Pancreas (tissue), 10 donors: Measurements from ENCODE around the gene SUFU. TPM values are rescaled to one million over a fixed set of nuclear protein-coding genes. Genes with fewer than 3 reads are reported as not detected.
A peak's percentile ranks its signal among the peaks of the same experiment; 100 is the strongest.

Experiments used
- ATAC-seq, 4 donors: fragments of 200-7000 bp; cut with Tn5 transposase; one replicate each; pipeline versions ENCODE4 v1.8.0 to v1.9.1; 2020; ENCODE audit warnings: mild to moderate bottlenecking in 4 of 4, moderate library complexity in 4 of 4
- DNase-seq, 6 donors: peaks; one replicate each; pipeline ENCODE4 v3.0.0-alpha.2; 2020
- FAIRE-seq: peaks from 2 replicates; lab custom pipeline; 2012; peaks lifted over from hg19 to GRCh38; lab: Jason Lieb, UNC
- H3K27ac ChIP-seq, 4 donors: fragments of 200-600 bp; sonication (generic); 1 replicate in 3 of 4; 2 replicates in 1 of 4; pipeline versions ENCODE4 v1.5.0 to v1.8.0; 2020
- H3K27me3 ChIP-seq, 4 donors: fragments of 200-600 bp; one replicate each; pipeline ENCODE4 v1.8.0; 2021
- H3K36me3 ChIP-seq, 3 donors: fragments of 200-600 bp; sonication (generic) in 1 of 3; one replicate each; pipeline versions ENCODE4 v1.5.0 to v1.8.0; 2020 to 2021
- H3K4me1 ChIP-seq, 3 donors: fragments of 200-600 bp; one replicate each; pipeline ENCODE4 v1.8.0; 2021
- H3K4me3 ChIP-seq, 4 donors: fragments of 200-600 bp; sonication (generic) in 2 of 4; one replicate each; pipeline versions ENCODE4 v1.5.0 to v1.8.0; 2020 to 2021
- H3K9me3 ChIP-seq, 4 donors: fragments of 200-600 bp; one replicate each; pipeline ENCODE4 v1.8.0; 2021
- WGBS, 2 donors: extraction: QIAGEN DNeasy Blood & Tissue Kit; methylation state at CpG; one replicate each; pipeline ENCODE4 v1.1.7; 2013; 5-methylcytosine and 5-hydroxymethylcytosine counted together
- intact Hi-C, 3 donors: fragments of 100-400 bp; cut with DNase I; formaldehyde crosslinking; loops; one replicate each; pipeline versions ENCODE4 v1.11.1 to v1.14.2; 2022
- polyA plus RNA-seq, 2 donors: library from polyadenylated mRNA; stranded (reverse); fragments of 200-250 nt; gene quantifications; one replicate each; pipeline ENCODE4 v1.2.3, GENCODE V29; 2013
- total RNA-seq, 6 donors: library from RNA; stranded (reverse); fragmentation: NEBNext Ultra II Directional in 4 of 6; extraction: Animal tissue kit (Norgen Biotek cat#: 25700) in 4 of 6; gene quantifications; one replicate each; pipeline versions ENCODE4 v1.2.1 to v1.2.4, GENCODE V29; 2021 to 2023
- TF ChIP-seq, protein P1 (sequence below), 4 donors: fragments of 200-600 bp; sonication (generic) in 3 of 4; IDR thresholded peaks; one replicate each; pipeline versions ENCODE4 v1.5.0 to v1.8.0; 2021; ENCODE audit warnings: antibody characterized with exemption in 4 of 4
- donor health status: healthy with polysubstance abuse.
- donor health status: DM: no; HTN: no; CAD: no; lungs with moderate emphysema.
- donor health status: DM: no; HTN: no; CAD: no.
- donor health status: control.
- donor health status: control.
- donor health status: Bipolar disorder and iron deficiency.
- donor health status: DM: yes; HTN: yes; CAD: no.
- donor health status: DM: no; HTN: no; CAD: no.
- donor health status: DM: no; HTN: no; CAD: no.
- donor health status: DM: yes; HTN: yes; CAD: no.

Gene SUFU
- total and polyA plus RNA-seq, 8 donors: 1.9 to 7.8 (median 2.9) TPM

GRCh38 chr10:102613286-102613685 is 109.5 kb downstream of the SUFU start:
- ATAC-seq (no peak), FAIRE-seq (no peak), DNase-seq (peak in 2 of 6 donors; percentile 47 to 58)
- TF ChIP-seq, protein P1, sequence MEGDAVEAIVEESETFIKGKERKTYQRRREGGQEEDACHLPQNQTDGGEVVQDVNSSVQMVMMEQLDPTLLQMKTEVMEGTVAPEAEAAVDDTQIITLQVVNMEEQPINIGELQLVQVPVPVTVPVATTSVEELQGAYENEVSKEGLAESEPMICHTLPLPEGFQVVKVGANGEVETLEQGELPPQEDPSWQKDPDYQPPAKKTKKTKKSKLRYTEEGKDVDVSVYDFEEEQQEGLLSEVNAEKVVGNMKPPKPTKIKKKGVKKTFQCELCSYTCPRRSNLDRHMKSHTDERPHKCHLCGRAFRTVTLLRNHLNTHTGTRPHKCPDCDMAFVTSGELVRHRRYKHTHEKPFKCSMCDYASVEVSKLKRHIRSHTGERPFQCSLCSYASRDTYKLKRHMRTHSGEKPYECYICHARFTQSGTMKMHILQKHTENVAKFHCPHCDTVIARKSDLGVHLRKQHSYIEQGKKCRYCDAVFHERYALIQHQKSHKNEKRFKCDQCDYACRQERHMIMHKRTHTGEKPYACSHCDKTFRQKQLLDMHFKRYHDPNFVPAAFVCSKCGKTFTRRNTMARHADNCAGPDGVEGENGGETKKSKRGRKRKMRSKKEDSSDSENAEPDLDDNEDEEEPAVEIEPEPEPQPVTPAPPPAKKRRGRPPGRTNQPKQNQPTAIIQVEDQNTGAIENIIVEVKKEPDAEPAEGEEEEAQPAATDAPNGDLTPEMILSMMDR (IDR thresholded peaks at IDR 0.05): no peak
- Histone ChIP-seq H3K27ac (peak overlapping the region in 1 of 4 donors; percentile 54), H3K27me3 (no peaks in the 10 kb centered on the region), H3K4me3 (no peak overlapping the region), H3K9me3 (no peaks in the 10 kb centered on the region), H3K36me3 (no peaks in the 10 kb centered on the region), H3K4me1 (no peaks in the 10 kb centered on the region)
- intact Hi-C loops: no loop called here
- WGBS, 2 donors: 92 to 93% methylated on average over 7 of the region's 7 CpGs

- intact Hi-C loops: no loop called here
These were observed 110.0 kb downstream of the SUFU start for GRCh38 chr10:102613785-102614184.

DNA sequence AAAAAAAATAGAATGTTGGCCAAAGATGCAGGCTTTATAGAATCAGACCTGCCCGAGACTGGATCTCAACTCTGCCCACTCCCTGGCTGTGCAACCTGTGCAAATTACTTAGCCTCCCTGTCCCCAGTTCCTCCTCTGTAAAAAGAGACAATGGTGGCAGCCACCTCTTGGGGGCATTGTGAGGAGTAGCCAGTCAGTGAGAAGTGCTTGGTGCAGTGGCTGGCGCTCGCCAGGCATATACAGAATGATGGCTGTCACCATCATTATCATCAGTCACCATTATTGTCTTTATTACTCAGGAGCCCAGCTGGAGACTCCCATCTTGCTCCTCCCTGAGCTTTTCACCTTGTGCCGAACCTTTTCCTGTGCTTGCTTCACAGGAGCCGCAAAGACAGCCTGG is 111.1 kb downstream of the SUFU start:
- DNase-seq: peak in 1 of 6 donors; percentile 7
- intact Hi-C loops: no loop called here
- Histone ChIP-seq H3K27ac (no peak overlapping the region), H3K27me3 (no peaks in the 10 kb centered on the region), H3K4me1 (no peaks in the 10 kb centered on the region), H3K4me3 (no peak overlapping the region), H3K36me3 (no peaks in the 10 kb centered on the region), H3K9me3 (no peaks in the 10 kb centered on the region)
- 94 to 96% methylated on average over 5 of the region's 5 CpGs for WGBS, 2 donors
- ATAC-seq: no peak
- FAIRE-seq: no peak
- TF ChIP-seq, protein P1 (IDR thresholded peaks at IDR 0.05): no peak

More at GRCh38 chr10:102613785-102614184, 110.0 kb downstream of the SUFU start:
- no peak overlapping the region for H3K27ac ChIP-seq
- ATAC-seq (peak in 1 of 4 donors; percentile 7), FAIRE-seq (no peak), DNase-seq (peak in 1 of 6 donors; percentile 36)
- H3K27me3 ChIP-seq: no peaks in the 10 kb centered on the region
- H3K9me3 ChIP-seq: no peaks in the 10 kb centered on the region
- H3K36me3 ChIP-seq: no peaks in the 10 kb centered on the region
- no peak overlapping the region for H3K4me3 ChIP-seq
- 62 to 93% methylated on average over 8 of the region's 8 CpGs for WGBS, 2 donors
- TF ChIP-seq, protein P1 (IDR thresholded peaks at IDR 0.05): no peak
- no peaks in the 10 kb centered on the region for H3K4me1 ChIP-seq

DNA sequence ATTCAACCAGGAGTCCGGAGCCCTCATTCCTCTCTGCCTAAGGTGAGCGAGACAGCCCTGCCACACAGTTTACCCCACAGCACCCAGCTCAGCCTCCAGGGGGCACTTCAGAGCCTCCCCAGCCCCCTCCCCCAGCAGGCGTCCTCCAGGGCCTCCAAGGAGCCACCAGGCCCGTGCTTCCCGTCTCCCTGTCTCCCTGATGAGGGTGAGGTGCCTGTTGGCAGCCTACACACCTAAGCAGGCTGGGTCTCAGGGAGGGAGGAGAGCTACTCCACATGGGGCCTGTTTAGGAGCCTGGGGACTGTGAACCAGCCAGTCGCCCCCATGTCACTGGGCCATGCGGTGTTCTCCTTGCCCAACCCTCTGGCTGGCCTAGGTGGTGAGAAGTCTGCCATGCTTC is 111.6 kb downstream of the SUFU start:
- TF ChIP-seq, protein P1 (IDR thresholded peaks at IDR 0.05): no peak
- Histone ChIP-seq H3K27me3 (no peaks in the 10 kb centered on the region), H3K27ac (no peak overlapping the region), H3K36me3 (no peaks in the 10 kb centered on the region), H3K4me1 (no peaks in the 10 kb centered on the region), H3K4me3 (no peak overlapping the region), H3K9me3 (no peaks in the 10 kb centered on the region)
- DNase-seq (peak in 2 of 6 donors; percentile 55 to 57), ATAC-seq (peak in 3 of 4 donors; percentile 10 to 57 (median 34)), FAIRE-seq (no peak)
- WGBS, 2 donors: 67 to 80% methylated on average over 7 of the region's 7 CpGs
- intact Hi-C loops: no loop called here

DNA sequence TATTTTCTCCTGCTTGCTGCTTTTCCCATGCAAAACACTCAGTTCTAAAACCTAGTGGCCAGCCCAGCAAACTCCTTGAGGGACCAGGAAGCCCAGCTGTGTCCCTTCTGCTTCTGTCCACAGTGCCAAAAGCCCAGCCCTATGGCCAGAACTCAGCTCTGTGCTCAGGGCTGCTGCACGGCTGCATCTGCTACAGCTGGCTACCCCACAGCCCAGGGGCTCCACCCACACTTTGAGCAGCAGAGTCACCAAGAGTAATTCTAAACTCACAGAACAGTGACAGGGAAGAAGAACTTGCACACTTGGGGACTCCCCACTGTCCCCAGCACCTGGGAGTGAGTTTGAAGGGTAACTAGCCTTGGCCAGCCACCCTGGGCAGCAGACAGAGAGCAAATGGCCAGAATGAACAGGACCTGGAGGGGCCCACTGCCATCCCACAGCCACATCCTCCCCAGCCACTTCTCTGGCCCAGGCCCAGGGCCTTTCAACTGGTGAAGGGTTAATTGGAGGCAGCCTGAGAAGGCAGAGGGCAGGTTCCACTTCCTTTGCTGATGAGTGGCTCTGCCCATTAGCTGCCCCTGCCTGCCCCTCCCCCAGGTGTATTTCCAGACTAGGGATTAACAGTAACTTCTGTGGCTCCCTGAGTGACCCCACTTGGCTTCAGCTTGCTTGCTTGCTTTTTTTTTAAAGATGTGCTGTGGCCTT is 112.4 kb downstream of the SUFU start:
- Histone ChIP-seq H3K36me3 (no peaks in the 10 kb centered on the region), H3K27me3 (no peaks in the 10 kb centered on the region), H3K27ac (no peak overlapping the region), H3K9me3 (no peaks in the 10 kb centered on the region), H3K4me3 (no peak overlapping the region), H3K4me1 (no peaks in the 10 kb centered on the region)
- TF ChIP-seq, protein P1 (IDR thresholded peaks at IDR 0.05): no peak
- ATAC-seq: peak in 2 of 4 donors; percentile 16 to 18
- FAIRE-seq: no peak
- intact Hi-C loops: no loop called here
- 69 to 79% methylated on average over 1 of the region's 1 CpG for WGBS, 2 donors
- peak in 1 of 6 donors; percentile 26 for DNase-seq
